Retinal pigment epithelial cell (primary cell): ENCODE results near the gene EMID1.
A peak's percentile ranks its signal among the peaks of the same experiment; 100 is the strongest.

Experiments used
- DNase-seq: peaks from one replicate; pipeline ENCODE4 v3.0.0-alpha.2; 2010; ENCODE audit warnings: low read depth
- H3K4me3 ChIP-seq: 2 replicates; pipeline ENCODE4 v1.5.1; 2011; ENCODE audit warnings: mild to moderate bottlenecking, low read length, control low read depth, moderate library complexity
- TF ChIP-seq, protein P1 (sequence below): conservative IDR thresholded peaks from 2 replicates; pipeline ENCODE4 v1.5.1; 2011; ENCODE audit warnings: low read depth, low read length, control low read depth, inconsistent platforms

The EMID1 gene

DNA sequence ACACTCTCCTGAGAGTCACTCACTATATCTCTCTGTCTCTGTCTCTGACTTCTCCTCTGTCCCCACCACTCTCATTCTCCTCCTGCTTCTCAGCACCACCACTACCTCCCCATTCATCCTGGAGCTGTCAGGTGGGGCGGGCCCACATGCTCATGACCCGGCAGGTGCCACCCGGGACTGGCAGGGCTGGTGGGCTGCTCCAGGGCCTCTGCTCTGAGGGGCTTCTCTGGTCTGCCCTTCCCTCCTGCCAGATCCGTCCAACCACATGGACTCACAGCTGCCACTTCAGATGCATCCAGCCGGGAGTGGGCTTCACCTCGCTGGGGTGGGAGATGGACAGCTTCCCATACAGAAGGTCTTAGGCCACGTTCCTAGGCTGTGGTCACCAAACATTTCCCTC, 4.8 kb upstream of the EMID1 start:
- TF ChIP-seq, protein P1, sequence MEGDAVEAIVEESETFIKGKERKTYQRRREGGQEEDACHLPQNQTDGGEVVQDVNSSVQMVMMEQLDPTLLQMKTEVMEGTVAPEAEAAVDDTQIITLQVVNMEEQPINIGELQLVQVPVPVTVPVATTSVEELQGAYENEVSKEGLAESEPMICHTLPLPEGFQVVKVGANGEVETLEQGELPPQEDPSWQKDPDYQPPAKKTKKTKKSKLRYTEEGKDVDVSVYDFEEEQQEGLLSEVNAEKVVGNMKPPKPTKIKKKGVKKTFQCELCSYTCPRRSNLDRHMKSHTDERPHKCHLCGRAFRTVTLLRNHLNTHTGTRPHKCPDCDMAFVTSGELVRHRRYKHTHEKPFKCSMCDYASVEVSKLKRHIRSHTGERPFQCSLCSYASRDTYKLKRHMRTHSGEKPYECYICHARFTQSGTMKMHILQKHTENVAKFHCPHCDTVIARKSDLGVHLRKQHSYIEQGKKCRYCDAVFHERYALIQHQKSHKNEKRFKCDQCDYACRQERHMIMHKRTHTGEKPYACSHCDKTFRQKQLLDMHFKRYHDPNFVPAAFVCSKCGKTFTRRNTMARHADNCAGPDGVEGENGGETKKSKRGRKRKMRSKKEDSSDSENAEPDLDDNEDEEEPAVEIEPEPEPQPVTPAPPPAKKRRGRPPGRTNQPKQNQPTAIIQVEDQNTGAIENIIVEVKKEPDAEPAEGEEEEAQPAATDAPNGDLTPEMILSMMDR: no peak
- H3K4me3 ChIP-seq: no peak overlapping the region
- DNase-seq: no peak

DNA sequence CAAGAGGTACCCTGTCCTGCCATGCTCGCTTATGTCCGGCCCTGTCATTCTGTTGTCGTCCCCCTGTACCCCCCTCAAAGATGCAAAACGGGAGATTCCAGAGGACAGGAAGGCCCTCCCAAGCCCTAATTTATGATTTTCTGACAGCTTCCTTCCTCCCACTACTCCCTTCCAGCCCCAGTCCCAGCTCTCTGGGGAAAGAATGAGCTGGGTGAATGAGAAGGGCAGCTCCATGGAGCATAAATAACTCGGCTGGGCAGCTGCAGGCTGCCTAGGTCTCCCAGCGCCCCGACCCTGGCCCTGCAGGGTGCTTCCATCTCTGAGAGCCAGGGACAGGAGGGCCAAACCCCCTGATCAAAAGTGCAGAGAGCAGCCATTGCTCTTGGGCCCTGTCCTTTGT, 3.9 kb upstream of the EMID1 start:
- no peak for DNase-seq

DNA sequence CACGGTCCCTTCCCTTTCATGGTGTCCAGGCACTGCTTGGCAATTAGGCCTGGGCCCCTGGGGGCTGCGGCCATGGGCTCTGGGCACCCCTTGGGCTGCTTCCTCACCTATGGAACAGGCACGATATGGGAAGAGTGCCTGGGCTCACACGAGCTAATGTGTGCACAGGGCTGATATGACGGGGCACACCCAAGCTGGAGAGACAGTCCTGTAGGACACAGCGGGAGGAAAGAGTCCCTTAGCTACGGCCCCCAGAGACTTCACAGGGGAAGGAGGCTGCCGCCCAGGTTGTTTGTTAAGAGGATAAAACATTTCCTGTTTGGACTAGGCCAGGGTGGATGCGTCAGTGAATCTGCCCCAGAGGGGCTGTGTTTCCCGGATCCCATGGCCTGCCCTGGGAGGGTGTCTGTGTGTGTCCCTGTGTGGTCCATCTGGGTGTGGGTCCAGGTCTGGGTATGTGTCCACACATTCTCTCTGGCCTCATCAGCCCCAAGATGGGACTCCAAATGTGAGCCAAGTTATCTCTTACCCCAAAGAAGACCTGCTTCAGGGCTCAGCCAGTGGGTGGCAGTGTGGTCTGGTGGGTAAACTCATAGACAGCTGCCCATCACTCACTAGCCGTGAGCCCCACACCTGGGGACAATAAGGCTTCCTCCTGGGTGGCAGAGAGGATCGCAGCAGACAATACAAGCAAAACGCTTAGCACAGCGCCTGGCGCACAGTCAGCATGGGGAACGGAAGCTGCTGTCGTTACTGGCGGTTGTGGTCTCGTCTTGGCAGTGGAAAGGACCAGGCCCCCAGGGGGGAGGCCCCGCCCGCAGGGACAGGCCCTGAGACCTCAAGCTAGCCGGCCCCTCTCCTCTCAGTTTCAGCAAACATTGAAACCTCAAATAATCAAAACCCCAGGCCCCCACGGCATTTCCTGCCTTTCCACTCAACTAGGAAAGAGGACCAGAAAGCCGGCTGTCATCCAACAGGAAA, 3.2 kb upstream of the EMID1 start:
- no peak for DNase-seq
- TF ChIP-seq, protein P1: peak; percentile 45
- no peak overlapping the region for H3K4me3 ChIP-seq

More for the DNA sequence above, 3.9 kb upstream of the EMID1 start:
- H3K4me3 ChIP-seq: no peak overlapping the region
- TF ChIP-seq, protein P1: no peak

DNA sequence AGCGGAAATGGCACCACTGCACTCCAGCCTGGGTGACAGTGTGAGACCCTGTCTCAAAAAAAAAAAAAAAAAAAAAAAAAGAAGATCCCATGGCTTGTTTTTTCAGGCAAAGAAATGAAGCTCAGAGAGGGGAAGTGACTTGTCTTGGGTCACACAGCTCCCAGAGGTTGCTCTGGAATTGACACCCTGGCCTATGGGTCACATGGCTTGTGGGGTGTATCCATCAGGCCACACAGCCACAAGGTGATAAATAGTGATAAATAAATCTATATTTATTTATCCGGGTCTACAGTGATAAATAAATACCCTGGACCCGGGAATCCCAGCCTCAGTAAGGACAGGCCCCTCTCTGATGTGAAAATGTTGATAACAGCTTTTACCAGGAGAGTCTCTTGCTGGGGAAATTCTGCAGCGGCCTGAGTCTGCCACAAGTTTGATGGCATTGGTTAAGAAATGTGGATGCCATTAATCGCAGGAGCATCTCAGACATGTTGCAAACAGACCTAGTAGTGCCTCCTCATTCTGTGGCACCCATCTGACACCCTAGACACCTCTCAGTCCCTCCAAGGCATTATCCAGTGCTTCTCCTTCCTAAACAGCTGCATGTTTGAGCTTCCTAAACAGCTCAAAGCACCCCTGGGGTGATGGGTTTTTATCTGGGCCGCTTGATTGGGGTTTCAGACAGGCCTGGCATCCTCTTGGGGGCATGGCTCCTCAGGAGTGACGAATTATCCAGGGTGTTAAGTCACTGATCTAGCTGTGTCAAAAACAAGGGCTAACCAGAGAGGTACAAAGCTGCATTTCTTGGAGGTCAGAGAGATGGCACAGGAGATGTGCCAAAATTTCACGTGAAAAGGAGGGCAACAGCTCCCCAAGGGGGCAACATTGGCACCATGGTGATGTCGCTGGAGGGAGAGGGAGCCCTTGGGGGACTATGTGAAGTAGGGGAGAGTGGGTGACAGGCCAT, 1.9 kb upstream of the EMID1 start:
- TF ChIP-seq, protein P1: no peak
- no peak overlapping the region for H3K4me3 ChIP-seq
- no peak for DNase-seq

DNA sequence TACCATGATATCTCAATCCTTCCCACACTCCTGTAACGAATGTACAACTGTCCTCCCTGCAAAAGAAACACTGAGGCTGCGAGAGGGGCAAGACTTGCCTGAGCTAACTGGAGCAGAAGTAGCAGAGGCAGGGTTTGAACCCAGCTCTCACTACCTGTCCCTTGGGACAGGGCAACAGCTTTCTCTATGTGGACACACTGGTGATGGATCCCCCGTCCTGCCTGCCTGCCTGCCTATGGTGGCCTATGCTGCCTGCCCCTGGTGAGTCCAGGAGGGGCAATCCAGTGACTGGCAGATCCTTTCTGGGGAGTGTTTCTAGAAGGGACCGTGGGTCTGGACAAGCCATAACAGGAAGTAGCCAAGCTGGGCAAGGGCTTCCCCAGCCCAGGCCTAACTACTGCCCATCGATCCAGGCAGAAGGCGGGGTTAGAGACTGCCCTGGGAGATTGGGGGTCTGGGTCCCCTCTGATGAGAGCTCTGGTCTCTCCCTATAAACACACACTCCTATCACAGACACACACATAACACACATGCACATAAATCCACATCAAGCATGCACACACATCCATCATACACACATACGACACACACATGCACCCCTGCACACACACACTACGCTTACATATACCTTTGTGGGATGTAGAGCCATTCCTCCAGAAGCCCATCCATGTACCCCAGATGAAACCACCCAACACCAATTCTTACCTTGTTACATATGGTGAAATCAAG, 1.1 kb upstream of the EMID1 start:
- DNase-seq: no peak
- no peak overlapping the region for H3K4me3 ChIP-seq
- TF ChIP-seq, protein P1: no peak

DNA sequence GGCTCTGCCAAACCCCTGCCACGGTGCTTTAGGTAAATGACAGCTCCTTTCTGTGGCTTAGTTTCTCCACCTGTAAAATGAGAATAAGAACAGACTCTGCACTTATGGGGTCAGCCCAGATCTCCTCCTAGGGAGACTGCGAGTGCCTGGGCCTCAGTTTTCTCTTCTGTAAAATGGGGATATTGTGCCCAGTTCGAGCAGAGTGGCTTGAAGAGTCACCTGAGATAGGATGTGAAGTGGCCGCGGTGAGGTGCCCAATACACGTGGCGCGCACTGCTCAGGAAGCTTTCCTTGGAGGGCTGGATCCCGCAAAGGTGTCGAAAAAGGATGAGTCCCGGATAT, 473 bp upstream of the EMID1 start:
- DNase-seq: no peak
- H3K4me3 ChIP-seq: peak overlapping the region; percentile 36
- TF ChIP-seq, protein P1: no peak
